ENCODE data around the gene PTPRK.
"Not testable (repeated sequence)": the region's sequence is repeated elsewhere in the genome, so short reads cannot be mapped to it uniquely, and the experiment has no call there.

Gene PTPRK

GRCh38 chr6:128018821-128019220, 501.6 kb downstream of the PTPRK start:
- DNase-seq (ENCODE audit: low spot score): no peak

GRCh38 chr6:128017288-128017687, 503.1 kb downstream of the PTPRK start:
- no peak for DNase-seq (ENCODE audit: low spot score)

- DNase-seq (ENCODE audit: low spot score): no peak
Observed at GRCh38 chr6:128007658-128008057, 512.7 kb downstream of the PTPRK start.

- no peak for DNase-seq (ENCODE audit: low spot score)
Observed at GRCh38 chr6:128005009-128005408, 515.4 kb downstream of the PTPRK start.

GRCh38 chr6:128000363-128000762, 520.0 kb downstream of the PTPRK start:
- DNase-seq (ENCODE audit: low spot score): no peak

GRCh38 chr6:127998985-127999384, 521.4 kb downstream of the PTPRK start:
- no peak for DNase-seq (ENCODE audit: low spot score)

GRCh38 chr6:127997496-127998164, 522.8 kb downstream of the PTPRK start:
- no peak for DNase-seq (ENCODE audit: low spot score)

- DNase-seq (ENCODE audit: low spot score): no peak
Observed at GRCh38 chr6:127996925-127997324, 523.5 kb downstream of the PTPRK start.

GRCh38 chr6:127992144-127992543, 528.3 kb downstream of the PTPRK start:
- no peak for DNase-seq (ENCODE audit: low spot score)

GRCh38 chr6:127990074-127990473, 530.3 kb downstream of the PTPRK start:
- no peak for DNase-seq (ENCODE audit: low spot score)

GRCh38 chr6:127980996-127981395, 539.4 kb downstream of the PTPRK start:
- peak; percentile 87 for DNase-seq (ENCODE audit: low spot score)

GRCh38 chr6:127978185-127978584, 542.2 kb downstream of the PTPRK start:
- not testable (repeated sequence) for DNase-seq (ENCODE audit: low spot score)

GRCh38 chr6:127976796-127977195, 543.6 kb downstream of the PTPRK start:
- DNase-seq (ENCODE audit: low spot score): no peak

GRCh38 chr6:127976111-127976510, 544.3 kb downstream of the PTPRK start:
- no peak for DNase-seq (ENCODE audit: low spot score)

GRCh38 chr6:127972815-127973214, 547.6 kb downstream of the PTPRK start:
- no peak for DNase-seq (ENCODE audit: low spot score)

- DNase-seq (ENCODE audit: low spot score): no peak
Observed at GRCh38 chr6:127971945-127972391, 548.4 kb downstream of the PTPRK start.

GRCh38 chr6:127971386-127971785, 549.0 kb downstream of the PTPRK start:
- DNase-seq (ENCODE audit: low spot score): no peak

GRCh38 chr6:127969701-127970100, 550.7 kb downstream of the PTPRK start:
- DNase-seq (ENCODE audit: low spot score): no peak

- no peak for DNase-seq (ENCODE audit: low spot score)
Observed at GRCh38 chr6:127968394-127968793, 552.0 kb downstream of the PTPRK start.

GRCh38 chr6:127967708-127968107, 552.7 kb downstream of the PTPRK start:
- DNase-seq (ENCODE audit: low spot score): peak; percentile 74

- DNase-seq (ENCODE audit: low spot score): no peak
Observed at GRCh38 chr6:127966616-127967015, 553.8 kb downstream of the PTPRK start.

GRCh38 chr6:127963495-127963894, 556.9 kb downstream of the PTPRK start:
- no peak for DNase-seq (ENCODE audit: low spot score)

GRCh38 chr6:127959869-127960268, 560.5 kb downstream of the PTPRK start:
- DNase-seq (ENCODE audit: low spot score): no peak

GRCh38 chr6:127956956-127957355, 563.4 kb downstream of the PTPRK start:
- DNase-seq (ENCODE audit: low spot score): no peak

Data from globus pallidus (tissue), 1 donor.